Caco-2 (cell line): Measurements from ENCODE around the gene MIF4GD. TPM values are rescaled to one million over a fixed set of nuclear protein-coding genes. Genes with fewer than 3 reads are reported as not detected.

Source experiments
- BruUV-seq: library from RNA; stranded (reverse); fragments of 400-500 nt; replicated peaks from 2 replicates; lab custom pipeline; 2021; lab: Mats Ljungman, UMichigan
- CTCF ChIA-PET: fragments of 300-600 bp; sonication (Branson Sonifier 250); formaldehyde crosslinking; loops from one replicate; lab custom pipeline; 2022; ENCODE audit warnings: antibody characterized with exemption; lab: Charles Lee
- POLR2A ChIA-PET: fragments of 300-600 bp; sonication (Branson Sonifier 250); formaldehyde crosslinking; loops from one replicate; lab custom pipeline; 2022; ENCODE audit warnings: antibody characterized with exemption; lab: Charles Lee
- DNase-seq, 2 experiments: peaks; one replicate each; pipeline versions ENCODE4 v3.0.0 to v3.0.0-alpha.2; 2020 to 2022
- H3K27me3 ChIP-seq: replicated peaks from 2 replicates; pipeline ENCODE4 v1.6.0; 2011; ENCODE audit warnings: low read length; ENCODE audit not compliant: control insufficient read depth, insufficient read depth
- H3K36me3 ChIP-seq: 2 replicates; pipeline ENCODE4 v1.5.1; 2011; ENCODE audit warnings: low read length; ENCODE audit not compliant: control insufficient read depth, insufficient read depth
- H3K4me1 ChIP-seq: fragments of 250-450 bp; sonication (Bioruptor Pico); 2 replicates; pipeline ENCODE4 v1.5.1; 2020; ENCODE audit warnings: mild to moderate bottlenecking
- H3K4me3 ChIP-seq: 2 replicates; pipeline ENCODE4 v1.5.1; 2011; ENCODE audit warnings: low read depth, mild to moderate bottlenecking, control low read depth, low read length
- H3K9me3 ChIP-seq: fragments of 250-450 bp; sonication (Bioruptor Pico); 2 replicates; pipeline ENCODE4 v1.5.1; 2020; ENCODE audit warnings: mild to moderate bottlenecking, moderate library complexity
- H3K27ac Mint-ChIP-seq: one replicate; pipeline ENCODE4 v1.8.0; 2022; ENCODE audit warnings: mixed read lengths; ENCODE audit not compliant: unreplicated experiment
- H3K27me3 Mint-ChIP-seq: one replicate; pipeline ENCODE4 v1.8.0; 2022; ENCODE audit warnings: mixed read lengths; ENCODE audit not compliant: insufficient read depth, unreplicated experiment
- H3K36me3 Mint-ChIP-seq: one replicate; pipeline ENCODE4 v1.8.0; 2022; ENCODE audit warnings: mild to moderate bottlenecking, mixed read lengths; ENCODE audit not compliant: insufficient read depth, unreplicated experiment
- H3K4me1 Mint-ChIP-seq: one replicate; pipeline ENCODE4 v1.8.0; 2022; ENCODE audit warnings: low read depth, mixed read lengths; ENCODE audit not compliant: unreplicated experiment
- H3K4me3 Mint-ChIP-seq: one replicate; pipeline ENCODE4 v1.8.0; 2022; ENCODE audit warnings: mild to moderate bottlenecking, moderate library complexity, mixed read lengths; ENCODE audit not compliant: unreplicated experiment
- H3K9me3 Mint-ChIP-seq: one replicate; pipeline ENCODE4 v1.8.0; 2022; ENCODE audit warnings: mixed read lengths; ENCODE audit not compliant: unreplicated experiment
- CTCF ChIP-seq, 2 experiments: fragments of 200-600 bp in 1 of 2; IDR thresholded peaks; 1 replicate in 1 of 2; 2 replicates in 1 of 2; pipeline versions ENCODE4 v1.5.1 to v1.8.0; 2011 to 2022; ENCODE audit warnings: antibody characterized with exemption in 1 of 2, control low read depth in 1 of 2, inconsistent platforms in 1 of 2, low read depth in 1 of 2, low read length in 1 of 2, mild to moderate bottlenecking in 1 of 2, moderate library complexity in 1 of 2; ENCODE audit not compliant: insufficient read depth in 1 of 2, severe bottlenecking in 1 of 2, unreplicated experiment in 1 of 2
- intact Hi-C: fragments of 100-400 bp; cut with micrococcal nuclease; formaldehyde crosslinking; loops from one replicate; pipeline ENCODE4 v1.10.0; 2022; ENCODE audit not compliant: unreplicated experiment
- total RNA-seq: library from RNA; stranded (reverse); gene quantifications from 2 replicates; pipeline ENCODE4 v1.2.3, GENCODE V29; 2022

MIF4GD gene
- total RNA-seq, 1 experiment from 2014 or later: 27.3 TPM

GRCh38 chr17:75271955-75272847 lies 1.2 kb upstream of the MIF4GD start:
- no peaks in the 10 kb centered on the region for H3K9me3 ChIP-seq
- TSS peak; percentile 8 for BruUV-seq
- H3K27me3 ChIP-seq: no peaks in the 10 kb centered on the region
- Mint-ChIP-seq H3K4me1 (peaks cover 15% of the 10 kb centered on the region), H3K4me3 (peak overlapping the region; percentile 71), H3K27me3 (no peaks in the 10 kb centered on the region), H3K9me3 (no peaks in the 10 kb centered on the region), H3K36me3 (peaks cover 44% of the 10 kb centered on the region), H3K27ac (peak overlapping the region; percentile 1)
- peaks cover 13% of the 10 kb centered on the region; the same call in 1 of the 2 replicates for H3K4me1 ChIP-seq
- peaks cover 2% of the 10 kb centered on the region; the same call in 1 of the 2 replicates for H3K36me3 ChIP-seq
- POLR2A ChIA-PET: interaction anchor here (1.9 to 4.0 kb wide), 2 partner anchors 11 to 122 kb away, joined by 22 to 48 read pairs; partner anchors contain the start of genes GGA3 and MRPS7
- TF ChIP-seq CTCF (IDR thresholded peaks at IDR 0.05; ENCODE audit: insufficient read depth in 1 of 2, low read depth in 1 of 2, low read length in 1 of 2, severe bottlenecking in 1 of 2, unreplicated experiment in 1 of 2): no peak
- peak overlapping the region; percentile 97 for H3K4me3 ChIP-seq
- intact Hi-C loops: loop anchor here (2.0 kb wide), 2 partner anchors 17 to 133 kb away; partner anchors contain the start of genes GRB2 and SLC25A19
- no peak for DNase-seq
- CTCF ChIA-PET: interaction anchor here (0.6 to 3.2 kb wide), 10 partner anchors 11 to 1069 kb away, joined by 3 to 91 read pairs (median 6); partner anchors contain the start of genes GGA3, GRB2, LLGL2 and MRPS7

- no peaks in the 10 kb centered on the region for H3K9me3 ChIP-seq
- peak; percentile 67 to 93 for DNase-seq
- Mint-ChIP-seq H3K27me3 (no peaks in the 10 kb centered on the region), H3K9me3 (no peaks in the 10 kb centered on the region), H3K4me3 (peak overlapping the region; percentile 71), H3K36me3 (peaks cover 48% of the 10 kb centered on the region), H3K4me1 (peaks cover 15% of the 10 kb centered on the region), H3K27ac (peak overlapping the region; percentile 1)
- intact Hi-C loops: loop anchor here (2.0 kb wide), 2 partner anchors 17 to 133 kb away; partner anchors contain the start of genes GRB2 and SLC25A19
- TF ChIP-seq CTCF (IDR thresholded peaks at IDR 0.05; ENCODE audit: insufficient read depth in 1 of 2, low read depth in 1 of 2, low read length in 1 of 2, severe bottlenecking in 1 of 2, unreplicated experiment in 1 of 2): peak; percentile 41 to 91
- BruUV-seq: no TSS peak
- CTCF ChIA-PET: interaction anchor here (0.5 to 3.2 kb wide), 40 partner anchors 8 to 1068 kb away, joined by 3 to 91 read pairs (median 4); partner anchors contain the start of genes GGA3, GRB2, LLGL2 and MRPS7
- peaks cover 14% of the 10 kb centered on the region; the same call in 1 of the 2 replicates for H3K4me1 ChIP-seq
- H3K27me3 ChIP-seq: no peaks in the 10 kb centered on the region
- POLR2A ChIA-PET: interaction anchor here (0.6 to 4.0 kb wide), 10 partner anchors 10 to 508 kb away, joined by 3 to 48 read pairs (median 5); partner anchors contain the start of genes GGA3, GRB2, MRPS7 and NUP85
- peak overlapping the region; percentile 97 for H3K4me3 ChIP-seq
- peaks cover 7% of the 10 kb centered on the region for H3K36me3 ChIP-seq
Measured at GRCh38 chr17:75271233-75271954, 363 bp upstream of the MIF4GD start.
